Left lung (tissue), 10 donors: ENCODE measurements around the gene RAB33B. TPM values are rescaled to one million over a fixed set of nuclear protein-coding genes. Genes with fewer than 3 reads are reported as not detected.

Experiments used
- ATAC-seq: fragments of 200-7000 bp; cut with Tn5 transposase; one replicate; pipeline ENCODE4 v1.9.1; 2020; ENCODE audit warnings: moderate library complexity
- DNase-seq, 4 donors: peaks; one replicate each; pipeline ENCODE4 v3.0.0-alpha.2; 2013 to 2020
- H3K27ac ChIP-seq, 2 donors: fragments of 200-600 bp; sonication (generic) in 1 of 2; one replicate each; pipeline versions ENCODE4 v1.5.0 to v1.8.0; 2020 to 2021
- H3K27me3 ChIP-seq, 2 donors: fragments of 200-600 bp; sonication (generic) in 1 of 2; one replicate each; pipeline versions ENCODE4 v1.5.0 to v1.8.0; 2020 to 2021
- H3K36me3 ChIP-seq, 2 donors: fragments of 200-600 bp; sonication (generic) in 1 of 2; one replicate each; pipeline versions ENCODE4 v1.5.0 to v1.8.0; 2020 to 2021
- H3K4me1 ChIP-seq, 2 donors: fragments of 200-600 bp; one replicate each; pipeline ENCODE4 v1.8.0; 2021
- H3K4me3 ChIP-seq, 2 donors: fragments of 200-600 bp; sonication (generic) in 1 of 2; one replicate each; pipeline versions ENCODE4 v1.5.0 to v1.8.0; 2020 to 2021; ENCODE audit warnings: mild to moderate bottlenecking in 1 of 2
- H3K9me3 ChIP-seq, 2 donors: fragments of 200-600 bp; sonication (generic) in 1 of 2; one replicate each; pipeline versions ENCODE4 v1.5.0 to v1.8.0; 2020 to 2021
- intact Hi-C, 2 donors: fragments of 100-400 bp; cut with DNase I; formaldehyde crosslinking; loops; one replicate each; pipeline versions ENCODE4 v1.11.2 to v1.14.2; 2022
- polyA plus RNA-seq, 6 donors: library from polyadenylated mRNA; unstranded; fragments of 120-200 nt; gene quantifications; one replicate each; pipeline ENCODE4 v1.2.1, GENCODE V29; 2013; ENCODE audit not compliant: insufficient read length in 6 of 6
- total RNA-seq, 2 donors: library from RNA; stranded (reverse); fragmentation: NEBNext Ultra II Directional; extraction: Animal tissue kit (Norgen Biotek cat#: 25700); gene quantifications; one replicate each; pipeline ENCODE4 v1.2.1, GENCODE V29; 2021
- TF ChIP-seq, protein P1 (sequence below), 2 donors: fragments of 200-600 bp; sonication (generic) in 1 of 2; IDR thresholded peaks; one replicate each; pipeline versions ENCODE4 v1.5.0 to v1.8.0; 2021; ENCODE audit warnings: antibody characterized with exemption in 2 of 2
- donor health status: DM: no; HTN: yes; CAD: no.
- donor health status: DM: no; HTN: no; CAD: no.

The RAB33B gene
- total and polyA plus RNA-seq, 8 donors = 8.4 to 13.3 (median 11.0) TPM

DNA sequence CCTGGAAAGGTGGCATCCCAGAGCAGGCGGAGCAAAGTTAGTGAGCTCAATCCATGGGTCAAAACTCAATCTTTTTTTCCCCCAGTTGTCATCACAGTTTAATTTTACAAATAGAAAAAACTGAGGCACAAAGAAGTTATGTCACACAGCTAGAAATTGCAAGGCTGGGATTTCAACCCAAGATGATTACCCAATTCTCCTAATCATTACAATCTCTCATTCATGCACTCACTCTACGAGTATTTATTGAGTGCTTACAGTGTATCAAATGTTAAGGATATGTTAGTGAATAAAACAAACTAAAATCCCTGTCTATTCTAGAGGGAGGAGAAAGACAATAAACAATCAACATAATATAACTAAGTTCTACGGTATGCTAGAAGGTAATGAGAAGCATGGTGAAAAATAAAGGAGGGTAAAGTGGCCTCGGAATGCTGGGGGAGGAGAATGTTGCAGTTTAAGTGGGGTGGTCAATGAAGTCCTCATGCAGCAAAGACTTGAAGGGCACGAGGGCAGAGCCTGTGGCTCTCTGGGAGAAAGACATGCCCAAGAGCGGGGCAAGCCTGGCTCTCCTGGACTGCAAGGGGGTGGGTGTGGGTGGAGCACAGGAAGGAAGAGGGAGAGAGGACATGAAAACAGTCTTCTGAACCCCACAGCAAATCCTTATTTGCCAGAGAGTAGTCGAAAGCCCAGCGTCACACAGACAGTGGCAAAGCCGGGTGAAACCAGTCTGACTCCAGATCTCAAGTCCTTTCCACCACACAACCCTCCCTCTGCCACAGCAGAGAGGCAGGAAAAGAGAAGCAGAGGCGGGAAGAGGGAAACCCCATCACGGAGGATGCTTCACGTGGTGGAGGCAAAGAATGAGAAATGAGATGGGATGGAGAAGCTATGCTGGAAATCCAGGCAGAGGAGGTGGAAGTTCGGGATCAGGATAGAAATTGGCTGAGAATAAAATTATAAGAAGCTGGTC lies 48.3 kb downstream of the RAB33B start:
- Histone ChIP-seq H3K4me3 (no peak overlapping the region), H3K4me1 (no peaks in the 10 kb centered on the region), H3K27me3 (no peaks in the 10 kb centered on the region), H3K27ac (no peak overlapping the region), H3K9me3 (no peaks in the 10 kb centered on the region), H3K36me3 (peaks cover 0 to 18% of the 10 kb centered on the region in 2 donors)
- intact Hi-C loops = loop anchor here in 1 of 2 donors (5.0 kb wide), 1 partner anchor 135 kb away; no protein-coding TSS in a partner anchor
- TF ChIP-seq, protein P1, sequence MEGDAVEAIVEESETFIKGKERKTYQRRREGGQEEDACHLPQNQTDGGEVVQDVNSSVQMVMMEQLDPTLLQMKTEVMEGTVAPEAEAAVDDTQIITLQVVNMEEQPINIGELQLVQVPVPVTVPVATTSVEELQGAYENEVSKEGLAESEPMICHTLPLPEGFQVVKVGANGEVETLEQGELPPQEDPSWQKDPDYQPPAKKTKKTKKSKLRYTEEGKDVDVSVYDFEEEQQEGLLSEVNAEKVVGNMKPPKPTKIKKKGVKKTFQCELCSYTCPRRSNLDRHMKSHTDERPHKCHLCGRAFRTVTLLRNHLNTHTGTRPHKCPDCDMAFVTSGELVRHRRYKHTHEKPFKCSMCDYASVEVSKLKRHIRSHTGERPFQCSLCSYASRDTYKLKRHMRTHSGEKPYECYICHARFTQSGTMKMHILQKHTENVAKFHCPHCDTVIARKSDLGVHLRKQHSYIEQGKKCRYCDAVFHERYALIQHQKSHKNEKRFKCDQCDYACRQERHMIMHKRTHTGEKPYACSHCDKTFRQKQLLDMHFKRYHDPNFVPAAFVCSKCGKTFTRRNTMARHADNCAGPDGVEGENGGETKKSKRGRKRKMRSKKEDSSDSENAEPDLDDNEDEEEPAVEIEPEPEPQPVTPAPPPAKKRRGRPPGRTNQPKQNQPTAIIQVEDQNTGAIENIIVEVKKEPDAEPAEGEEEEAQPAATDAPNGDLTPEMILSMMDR (IDR thresholded peaks at IDR 0.05) = no peak
- ATAC-seq = peak; percentile 80
- peak in 1 of 4 donors; percentile 35 for DNase-seq

DNA sequence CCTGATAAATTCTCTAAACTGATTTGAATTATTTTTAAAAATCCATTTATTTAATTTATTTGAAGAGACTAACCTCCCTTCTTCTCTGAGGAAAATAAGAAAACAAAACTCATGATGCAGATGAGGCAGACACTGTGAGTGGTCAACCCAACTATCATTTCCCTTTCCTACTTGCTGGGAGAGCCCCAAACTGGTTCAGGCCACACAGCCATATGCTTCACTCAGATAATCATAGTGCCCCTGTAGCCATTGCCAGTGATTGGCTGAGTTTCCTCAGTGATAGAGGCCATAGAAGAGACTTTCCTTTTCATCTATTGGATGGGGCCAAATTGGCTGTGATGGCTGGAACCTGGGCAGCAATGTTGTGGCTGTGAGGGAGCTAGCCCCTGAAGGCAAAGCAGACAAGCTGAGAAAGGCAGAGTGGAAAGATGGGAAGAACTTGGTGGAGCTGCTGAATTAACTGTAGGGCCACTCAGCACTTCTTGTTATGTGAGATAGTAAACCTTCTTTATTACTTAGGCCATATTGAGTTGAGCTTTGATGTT lies 49.8 kb downstream of the RAB33B start:
- H3K36me3 ChIP-seq = peaks cover 0 to 29% of the 10 kb centered on the region in 2 donors
- no peaks in the 10 kb centered on the region for H3K27me3 ChIP-seq
- intact Hi-C loops = loop anchor here in 1 of 2 donors (5.0 kb wide), 1 partner anchor 134 kb away; no protein-coding TSS in a partner anchor
- H3K4me3 ChIP-seq = no peak overlapping the region
- H3K9me3 ChIP-seq = no peaks in the 10 kb centered on the region
- TF ChIP-seq, protein P1 (IDR thresholded peaks at IDR 0.05) = no peak
- ATAC-seq = no peak
- H3K27ac ChIP-seq = no peak overlapping the region
- H3K4me1 ChIP-seq = no peaks in the 10 kb centered on the region
- DNase-seq = no peak

DNA sequence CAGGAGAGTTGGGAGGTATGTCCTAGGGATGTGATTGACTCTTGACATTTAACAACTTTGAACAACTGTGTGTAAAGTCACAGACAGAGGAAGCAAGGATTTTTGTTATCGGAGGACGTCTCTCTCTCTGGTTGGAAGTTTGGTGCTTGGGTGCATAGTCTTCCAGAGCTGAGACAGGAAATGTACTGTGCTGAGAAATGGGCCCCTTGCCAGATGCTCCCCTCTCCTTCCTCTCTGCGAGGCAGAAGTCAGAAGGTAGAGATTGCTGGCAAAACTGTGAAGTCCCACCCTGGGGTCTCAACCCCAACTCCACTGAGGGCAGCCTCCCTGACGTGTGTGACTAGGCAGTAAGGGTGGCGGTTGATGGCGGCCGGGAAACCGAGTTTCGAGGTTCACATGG lies 52.9 kb downstream of the RAB33B start:
- TF ChIP-seq, protein P1 (IDR thresholded peaks at IDR 0.05) = no peak
- no peaks in the 10 kb centered on the region for H3K4me1 ChIP-seq
- ATAC-seq (no peak), DNase-seq (no peak)
- no peak overlapping the region for H3K27ac ChIP-seq
- H3K36me3 ChIP-seq = peaks cover 0 to 60% of the 10 kb centered on the region in 2 donors
- intact Hi-C loops = no loop called here
- no peak overlapping the region for H3K4me3 ChIP-seq
- no peaks in the 10 kb centered on the region for H3K9me3 ChIP-seq
- H3K27me3 ChIP-seq = no peaks in the 10 kb centered on the region

DNA sequence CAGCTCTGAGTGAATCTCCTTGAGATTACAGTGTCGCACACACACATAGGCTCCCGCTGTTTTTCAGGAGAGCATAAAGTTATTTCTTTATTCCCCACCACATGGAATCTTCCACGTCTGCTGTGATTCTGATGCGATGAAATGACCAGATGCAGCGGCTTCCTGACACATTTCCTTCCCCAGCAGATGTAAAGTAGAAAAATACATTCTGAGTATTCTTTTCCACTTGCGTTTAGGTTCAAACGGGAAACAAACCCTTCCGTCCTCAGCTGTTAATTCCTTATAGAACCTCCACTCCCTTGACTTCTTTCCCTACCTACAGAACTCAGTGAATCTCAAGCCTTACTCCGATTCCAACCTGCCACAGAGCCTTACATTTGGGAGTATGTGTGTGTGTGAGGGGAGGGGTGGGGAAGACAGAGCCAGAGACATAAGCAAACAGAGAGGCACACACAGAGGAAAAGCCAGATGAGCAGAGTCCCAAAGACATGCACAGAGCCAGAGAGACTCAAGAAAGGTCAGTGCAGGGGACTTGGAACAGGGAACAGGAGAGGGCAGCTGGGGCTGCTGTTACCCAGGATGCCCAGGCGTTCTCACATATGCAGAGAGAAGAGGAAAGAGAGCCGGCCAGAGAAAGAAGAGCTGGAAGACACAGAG lies 54.8 kb downstream of the RAB33B start:
- H3K36me3 ChIP-seq = peaks cover 0 to 76% of the 10 kb centered on the region in 2 donors
- TF ChIP-seq, protein P1 (IDR thresholded peaks at IDR 0.05) = no peak
- DNase-seq (no peak), ATAC-seq (no peak)
- no peaks in the 10 kb centered on the region for H3K27me3 ChIP-seq
- no peaks in the 10 kb centered on the region for H3K4me1 ChIP-seq
- H3K4me3 ChIP-seq = no peak overlapping the region
- H3K9me3 ChIP-seq = no peaks in the 10 kb centered on the region
- intact Hi-C loops = no loop called here
- H3K27ac ChIP-seq = no peak overlapping the region
